Measurements from ENCODE around the gene CACNA2D4. TPM values are rescaled to one million over a fixed set of nuclear protein-coding genes. Genes with fewer than 3 reads are reported as not detected.

CACNA2D4 gene
- total and polyA plus RNA-seq, 12 donors: 0.54 to 9.1 (median 3.1) TPM

GRCh38 chr12:1830981-1831963 is 87.2 kb downstream of the CACNA2D4 start:
- H3K36me3 ChIP-seq (replicated peaks in 1 of 2): no peaks in the 10 kb centered on the region
- WGBS, 4 donors: 8 to 19% (median 15%) methylated on average over 20 to 34 of the region's 34 CpGs
- TF ChIP-seq, protein P1, sequence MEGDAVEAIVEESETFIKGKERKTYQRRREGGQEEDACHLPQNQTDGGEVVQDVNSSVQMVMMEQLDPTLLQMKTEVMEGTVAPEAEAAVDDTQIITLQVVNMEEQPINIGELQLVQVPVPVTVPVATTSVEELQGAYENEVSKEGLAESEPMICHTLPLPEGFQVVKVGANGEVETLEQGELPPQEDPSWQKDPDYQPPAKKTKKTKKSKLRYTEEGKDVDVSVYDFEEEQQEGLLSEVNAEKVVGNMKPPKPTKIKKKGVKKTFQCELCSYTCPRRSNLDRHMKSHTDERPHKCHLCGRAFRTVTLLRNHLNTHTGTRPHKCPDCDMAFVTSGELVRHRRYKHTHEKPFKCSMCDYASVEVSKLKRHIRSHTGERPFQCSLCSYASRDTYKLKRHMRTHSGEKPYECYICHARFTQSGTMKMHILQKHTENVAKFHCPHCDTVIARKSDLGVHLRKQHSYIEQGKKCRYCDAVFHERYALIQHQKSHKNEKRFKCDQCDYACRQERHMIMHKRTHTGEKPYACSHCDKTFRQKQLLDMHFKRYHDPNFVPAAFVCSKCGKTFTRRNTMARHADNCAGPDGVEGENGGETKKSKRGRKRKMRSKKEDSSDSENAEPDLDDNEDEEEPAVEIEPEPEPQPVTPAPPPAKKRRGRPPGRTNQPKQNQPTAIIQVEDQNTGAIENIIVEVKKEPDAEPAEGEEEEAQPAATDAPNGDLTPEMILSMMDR (IDR thresholded peaks at IDR 0.05): no peak
- TF ChIP-seq POLR2A (IDR thresholded peaks at IDR 0.05): no peak
- peak; percentile 47 to 68 (median 63) for DNase-seq
- intact Hi-C loops (cut with DNase I): no loop called here
- H3K4me1 ChIP-seq (replicated peaks in 1 of 2): no peaks in the 10 kb centered on the region
- no peaks in the 10 kb centered on the region for H3K9me3 ChIP-seq (replicated peaks in 1 of 3)
- H3K27ac ChIP-seq: no peak overlapping the region
- H3K4me3 ChIP-seq: no peak overlapping the region
- H3K27me3 ChIP-seq: no peaks in the 10 kb centered on the region

GRCh38 chr12:1830401-1830845 is 88.0 kb downstream of the CACNA2D4 start:
- TF ChIP-seq, protein P1 (IDR thresholded peaks at IDR 0.05): no peak
- Histone ChIP-seq H3K4me3 (no peak overlapping the region), H3K4me1 (replicated peaks in 1 of 2) (no peaks in the 10 kb centered on the region), H3K27ac (no peak overlapping the region), H3K9me3 (replicated peaks in 1 of 3) (no peaks in the 10 kb centered on the region), H3K36me3 (replicated peaks in 1 of 2) (no peaks in the 10 kb centered on the region), H3K27me3 (no peaks in the 10 kb centered on the region)
- intact Hi-C loops (cut with DNase I): no loop called here
- DNase-seq: no peak
- WGBS, 4 donors: 35 to 39% (median 37%) methylated on average over 3 of the region's 3 CpGs

GRCh38 chr12:1829306-1829900 is 89.0 kb downstream of the CACNA2D4 start:
- Histone ChIP-seq H3K36me3 (replicated peaks in 1 of 2) (no peaks in the 10 kb centered on the region), H3K9me3 (replicated peaks in 1 of 3) (no peaks in the 10 kb centered on the region), H3K4me3 (no peak overlapping the region), H3K27ac (no peak overlapping the region), H3K27me3 (no peaks in the 10 kb centered on the region), H3K4me1 (replicated peaks in 1 of 2) (no peaks in the 10 kb centered on the region)
- intact Hi-C loops (cut with DNase I): no loop called here
- WGBS, 4 donors: 76 to 88% (median 80%) methylated on average over 11 of the region's 11 CpGs
- TF ChIP-seq, protein P1 (IDR thresholded peaks at IDR 0.05): no peak
- TF ChIP-seq POLR2A (IDR thresholded peaks at IDR 0.05): no peak
- no peak for DNase-seq

GRCh38 chr12:1828856-1829255 is 89.6 kb downstream of the CACNA2D4 start:
- no peak for TF ChIP-seq POLR2A (IDR thresholded peaks at IDR 0.05)
- TF ChIP-seq, protein P1 (IDR thresholded peaks at IDR 0.05): no peak
- 82 to 88% (median 85%) methylated on average over 9 to 16 of the region's 16 CpGs for WGBS, 4 donors
- Histone ChIP-seq H3K4me3 (no peak overlapping the region), H3K4me1 (replicated peaks in 1 of 2) (no peaks in the 10 kb centered on the region), H3K36me3 (replicated peaks in 1 of 2) (no peaks in the 10 kb centered on the region), H3K27ac (no peak overlapping the region), H3K9me3 (replicated peaks in 1 of 3) (no peaks in the 10 kb centered on the region), H3K27me3 (no peaks in the 10 kb centered on the region)
- intact Hi-C loops (cut with DNase I): no loop called here
- no peak for DNase-seq

Measured in adrenal gland (tissue), 12 donors.